ENCODE measurements around the gene RTF1. TPM values are rescaled to one million over a fixed set of nuclear protein-coding genes. Genes with fewer than 3 reads are reported as not detected.

The RTF1 gene
- total RNA-seq, 2 experiments from 2014 or later: 33.9 to 37.1 TPM

GRCh38 chr15:41520636-41521035, 103.7 kb downstream of the RTF1 start:
- H3K4me1 Mint-ChIP-seq: peaks cover 1% of the 10 kb centered on the region
- H3K4me3 Mint-ChIP-seq: no peak overlapping the region
- peaks cover 5% of the 10 kb centered on the region for H3K36me3 Mint-ChIP-seq (ENCODE audit: low read depth)
- H3K27ac Mint-ChIP-seq: no peak overlapping the region
- CTCF ChIA-PET: interaction anchor here (1.0 kb wide), 1 partner anchor 13 kb away, joined by 3 read pairs; no protein-coding TSS in a partner anchor
- H3K9me3 Mint-ChIP-seq: no peaks in the 10 kb centered on the region
- POLR2A ChIA-PET: interaction anchor here (0.9 kb wide), 1 partner anchor 10 kb away, joined by 3 read pairs; no protein-coding TSS in a partner anchor
- H3K27me3 Mint-ChIP-seq: no peaks in the 10 kb centered on the region
- no peak for DNase-seq

- H3K9me3 Mint-ChIP-seq: no peaks in the 10 kb centered on the region
- CTCF ChIA-PET: no interaction called here
Measured at GRCh38 chr15:41521614-41522013, 104.7 kb downstream of the RTF1 start.

DNA sequence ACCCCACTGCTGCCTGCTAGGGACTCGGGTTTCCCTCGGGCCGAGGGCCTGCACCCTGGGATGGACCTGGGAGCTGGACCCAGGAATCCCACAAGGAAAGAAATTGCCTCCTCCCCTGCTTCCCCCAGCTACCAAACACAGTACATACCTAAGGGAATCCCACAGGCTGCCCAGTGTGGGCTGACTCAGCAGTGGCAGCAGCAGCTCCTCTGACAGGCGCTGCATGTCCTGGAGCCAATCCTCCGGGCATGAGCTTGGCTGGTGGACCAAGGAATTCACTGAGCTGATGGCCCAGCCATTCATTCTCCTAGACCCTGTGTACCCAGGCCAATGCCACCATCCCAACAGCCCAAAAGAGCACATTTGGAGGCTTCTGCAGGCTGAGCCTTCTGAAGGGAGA, 106.2 kb downstream of the RTF1 start:
- POLR2A ChIA-PET: interaction anchor here (0.6 kb wide), 1 partner anchor 21 kb away, joined by 3 read pairs; the partner anchor contains the start of gene RPAP1
- no peaks in the 10 kb centered on the region for H3K9me3 Mint-ChIP-seq
- CTCF ChIA-PET: no interaction called here
- peaks cover 13% of the 10 kb centered on the region for H3K36me3 Mint-ChIP-seq (ENCODE audit: low read depth)
- H3K4me1 Mint-ChIP-seq: no peaks in the 10 kb centered on the region
- no peaks in the 10 kb centered on the region for H3K27me3 Mint-ChIP-seq
- no peak for DNase-seq
- H3K27ac Mint-ChIP-seq: no peak overlapping the region
- no peak overlapping the region for H3K4me3 Mint-ChIP-seq

More at GRCh38 chr15:41521614-41522013, 104.7 kb downstream of the RTF1 start:
- no peak for DNase-seq
- Mint-ChIP-seq H3K27ac (no peak overlapping the region), H3K27me3 (no peaks in the 10 kb centered on the region), H3K4me1 (no peaks in the 10 kb centered on the region), H3K36me3 (ENCODE audit: low read depth) (peaks cover 8% of the 10 kb centered on the region), H3K4me3 (no peak overlapping the region)
- POLR2A ChIA-PET: no interaction called here

GRCh38 chr15:41530363-41530956, 113.6 kb downstream of the RTF1 start:
- no peak overlapping the region for H3K27ac Mint-ChIP-seq
- DNase-seq: no peak
- H3K36me3 Mint-ChIP-seq (ENCODE audit: low read depth): peaks cover 37% of the 10 kb centered on the region
- H3K27me3 Mint-ChIP-seq: no peaks in the 10 kb centered on the region
- CTCF ChIA-PET: no interaction called here
- H3K4me3 Mint-ChIP-seq: no peak overlapping the region
- H3K4me1 Mint-ChIP-seq: no peaks in the 10 kb centered on the region
- no peaks in the 10 kb centered on the region for H3K9me3 Mint-ChIP-seq
- POLR2A ChIA-PET: no interaction called here

Other genes starting within 250 kb of the RTF1 start
- not detected for gene EXD1, start 186.3 kb upstream of the RTF1 start, total RNA-seq
- gene CHP1, start 185.8 kb upstream of the RTF1 start, total RNA-seq: 10 to 100 TPM; 60.1 to 68.9 TPM
- 10 to 100 TPM; 15.2 to 15.4 TPM for gene OIP5, start 84.5 kb upstream of the RTF1 start, total RNA-seq
- 100 to 1,000 TPM; 243 to 251 TPM for gene NUSAP1, start 84.2 kb upstream of the RTF1 start, total RNA-seq
- gene NDUFAF1, start 14.6 kb upstream of the RTF1 start, total RNA-seq: 10 to 100 TPM; 15.7 to 17.9 TPM
- under 1 TPM; 0.30 to 0.48 TPM for gene ITPKA, start 76.8 kb downstream of the RTF1 start, total RNA-seq
- gene LTK, start 96.7 kb downstream of the RTF1 start, total RNA-seq: 1 to 10 TPM; 5.2 to 5.5 TPM
- gene RPAP1, start 127.2 kb downstream of the RTF1 start, total RNA-seq: 10 to 100 TPM; 33.9 to 35.1 TPM
- 1 to 10 TPM in 1 of 2 experiments, under 1 TPM in 1; 0.98 to 1.9 TPM for gene TYRO3, start 142.1 kb downstream of the RTF1 start, total RNA-seq
- 10 to 100 TPM; 28.2 to 30.3 TPM for gene MGA, start 243.3 kb downstream of the RTF1 start, total RNA-seq